HUES6 (cell line): ENCODE measurements around the gene CPSF7.

Source experiments
- H3K27ac ChIP-seq: 2 replicates; pipeline ENCODE4 v1.7.0; 2013; ENCODE audit warnings: low read depth, mild to moderate bottlenecking, low read length, inconsistent platforms
- H3K27me3 ChIP-seq: 2 replicates; pipeline ENCODE4 v1.6.1; 2013; ENCODE audit warnings: low read length; ENCODE audit not compliant: control insufficient read depth, insufficient read depth
- H3K36me3 ChIP-seq: 2 replicates; pipeline ENCODE4 v1.6.1; 2013; ENCODE audit warnings: low read length; ENCODE audit not compliant: control insufficient read depth, insufficient read depth
- H3K4me1 ChIP-seq: 2 replicates; pipeline ENCODE4 v1.6.1; 2013; ENCODE audit warnings: low read length; ENCODE audit not compliant: control insufficient read depth, insufficient read depth
- H3K4me3 ChIP-seq: 2 replicates; pipeline ENCODE4 v1.5.1; 2013; ENCODE audit warnings: low read depth, low read length
- H3K9ac ChIP-seq: one replicate; pipeline ENCODE4 v1.6.1; 2013; ENCODE audit warnings: mild to moderate bottlenecking, low read length
- H3K9me3 ChIP-seq: 2 replicates; pipeline ENCODE4 v1.6.1; 2013; ENCODE audit warnings: low read depth, low read length; ENCODE audit not compliant: control insufficient read depth, insufficient read depth

CPSF7 gene

DNA sequence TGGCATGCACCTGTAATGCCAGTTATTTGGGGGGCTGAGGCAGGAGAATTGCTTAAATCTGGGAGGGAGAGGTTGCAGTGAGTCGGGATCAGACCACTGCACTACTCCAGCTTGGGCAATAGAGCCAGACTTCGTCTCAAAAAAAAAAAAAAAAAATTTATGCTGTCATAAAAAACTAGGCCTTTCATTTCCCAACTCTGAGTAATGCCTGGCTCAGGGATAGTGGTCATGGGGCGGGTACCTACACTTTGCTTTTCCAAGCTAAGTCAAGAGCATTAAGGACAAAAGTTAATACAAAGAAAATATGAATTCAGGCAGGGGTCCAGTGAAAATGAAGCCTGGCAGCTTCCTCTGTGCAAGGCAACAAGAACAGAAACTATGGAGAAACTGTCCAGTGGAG is 16.3 kb downstream of the CPSF7 start:
- Histone ChIP-seq H3K36me3 (peaks cover 98% of the 10 kb centered on the region), H3K27me3 (no peaks in the 10 kb centered on the region), H3K9me3 (no peaks in the 10 kb centered on the region), H3K9ac (no peak overlapping the region), H3K4me3 (no peak overlapping the region), H3K4me1 (no peaks in the 10 kb centered on the region), H3K27ac (no peak overlapping the region)

- H3K36me3 ChIP-seq = peaks cover 96% of the 10 kb centered on the region
- no peaks in the 10 kb centered on the region for H3K9me3 ChIP-seq
- no peak overlapping the region for H3K9ac ChIP-seq
- no peaks in the 10 kb centered on the region for H3K4me1 ChIP-seq
- H3K4me3 ChIP-seq = no peak overlapping the region
- H3K27me3 ChIP-seq = no peaks in the 10 kb centered on the region
- no peak overlapping the region for H3K27ac ChIP-seq
Observed at GRCh38 chr11:61411589-61411988, 18.2 kb downstream of the CPSF7 start.

- Histone ChIP-seq H3K9me3 (no peaks in the 10 kb centered on the region), H3K4me3 (no peak overlapping the region), H3K9ac (no peak overlapping the region), H3K4me1 (no peaks in the 10 kb centered on the region), H3K27ac (no peak overlapping the region), H3K27me3 (no peaks in the 10 kb centered on the region), H3K36me3 (peaks cover 92% of the 10 kb centered on the region)
Observed at GRCh38 chr11:61406991-61407728, 22.6 kb downstream of the CPSF7 start.

GRCh38 chr11:61406067-61406466 is 23.7 kb downstream of the CPSF7 start:
- Histone ChIP-seq H3K4me1 (no peaks in the 10 kb centered on the region), H3K9me3 (no peaks in the 10 kb centered on the region), H3K9ac (no peak overlapping the region), H3K4me3 (no peak overlapping the region), H3K36me3 (peaks cover 89% of the 10 kb centered on the region), H3K27me3 (no peaks in the 10 kb centered on the region), H3K27ac (no peak overlapping the region)

DNA sequence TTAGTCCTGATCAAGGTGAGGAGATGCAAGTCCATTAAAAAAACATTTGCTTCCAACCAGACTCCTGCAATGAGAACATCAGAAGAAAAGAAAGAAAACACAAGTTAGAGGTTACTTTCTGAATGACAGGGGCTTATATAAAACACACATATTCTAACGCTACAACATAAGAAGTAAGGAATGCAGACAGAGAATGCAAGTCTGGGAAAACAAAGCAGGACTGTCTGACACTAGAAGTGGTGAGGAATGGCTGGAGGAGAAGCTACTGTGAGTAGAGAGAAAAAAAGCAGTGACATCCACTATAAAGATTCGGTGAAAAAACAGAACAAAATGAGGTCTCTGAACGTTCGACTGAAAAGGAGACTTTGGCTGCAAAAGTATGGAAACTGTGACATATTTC is 25.1 kb downstream of the CPSF7 start:
- no peak overlapping the region for H3K9ac ChIP-seq
- H3K36me3 ChIP-seq = peaks cover 81% of the 10 kb centered on the region
- no peaks in the 10 kb centered on the region for H3K27me3 ChIP-seq
- no peak overlapping the region for H3K4me3 ChIP-seq
- H3K4me1 ChIP-seq = no peaks in the 10 kb centered on the region
- H3K9me3 ChIP-seq = no peaks in the 10 kb centered on the region
- no peak overlapping the region for H3K27ac ChIP-seq

- H3K27ac ChIP-seq = no peak overlapping the region
- no peak overlapping the region for H3K4me3 ChIP-seq
- H3K4me1 ChIP-seq = no peaks in the 10 kb centered on the region
- H3K27me3 ChIP-seq = no peaks in the 10 kb centered on the region
- peaks cover 78% of the 10 kb centered on the region for H3K36me3 ChIP-seq
- H3K9ac ChIP-seq = no peak overlapping the region
- H3K9me3 ChIP-seq = no peaks in the 10 kb centered on the region
Observed at GRCh38 chr11:61404103-61404502, 25.7 kb downstream of the CPSF7 start.

DNA sequence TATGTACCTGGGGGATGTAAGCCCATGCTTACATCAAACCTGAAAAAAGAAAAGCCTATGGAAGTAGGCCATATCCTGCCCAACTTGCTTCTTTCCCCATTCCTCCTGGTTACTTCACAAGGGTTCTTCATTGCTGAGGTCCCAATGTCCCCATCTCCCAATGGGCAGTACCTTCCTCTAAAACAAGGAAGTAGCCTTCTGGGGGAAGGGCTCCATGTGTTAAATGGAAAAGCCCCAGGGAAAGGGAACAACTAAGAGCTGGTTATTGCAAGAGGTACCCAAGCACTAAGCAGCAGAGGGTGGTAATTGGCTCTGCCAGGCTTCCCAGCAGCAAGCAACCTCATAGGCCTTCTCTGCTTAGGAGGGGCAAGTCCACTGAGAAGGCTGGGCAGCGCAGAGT is 26.1 kb downstream of the CPSF7 start:
- Histone ChIP-seq H3K9me3 (no peaks in the 10 kb centered on the region), H3K9ac (no peak overlapping the region), H3K4me3 (no peak overlapping the region), H3K27me3 (no peaks in the 10 kb centered on the region), H3K36me3 (peaks cover 78% of the 10 kb centered on the region), H3K27ac (no peak overlapping the region), H3K4me1 (no peaks in the 10 kb centered on the region)

- H3K4me1 ChIP-seq = no peaks in the 10 kb centered on the region
- no peaks in the 10 kb centered on the region for H3K27me3 ChIP-seq
- H3K27ac ChIP-seq = no peak overlapping the region
- H3K36me3 ChIP-seq = peaks cover 71% of the 10 kb centered on the region
- H3K9me3 ChIP-seq = no peaks in the 10 kb centered on the region
- no peak overlapping the region for H3K4me3 ChIP-seq
- no peak overlapping the region for H3K9ac ChIP-seq
Observed at GRCh38 chr11:61401573-61401972, 28.2 kb downstream of the CPSF7 start.

- H3K4me1 ChIP-seq = no peaks in the 10 kb centered on the region
- no peaks in the 10 kb centered on the region for H3K9me3 ChIP-seq
- H3K27ac ChIP-seq = no peak overlapping the region
- H3K4me3 ChIP-seq = no peak overlapping the region
- peaks cover 67% of the 10 kb centered on the region for H3K36me3 ChIP-seq
- no peak overlapping the region for H3K9ac ChIP-seq
- no peaks in the 10 kb centered on the region for H3K27me3 ChIP-seq
Observed at GRCh38 chr11:61401173-61401572, 28.6 kb downstream of the CPSF7 start.

- Histone ChIP-seq H3K4me1 (peaks cover 3% of the 10 kb centered on the region; the same call in 1 of the 2 replicates), H3K27me3 (no peaks in the 10 kb centered on the region), H3K36me3 (peaks cover 25% of the 10 kb centered on the region), H3K9me3 (peaks cover 4% of the 10 kb centered on the region; the same call in 1 of the 2 replicates), H3K27ac (no peak overlapping the region), H3K4me3 (peak overlapping the region; percentile 90), H3K9ac (peak overlapping the region; percentile 87)
Observed at GRCh38 chr11:61392981-61393595, 36.7 kb downstream of the CPSF7 start.

- Histone ChIP-seq H3K4me1 (peaks cover 3% of the 10 kb centered on the region; the same call in 1 of the 2 replicates), H3K27ac (no peak overlapping the region), H3K9me3 (peaks cover 4% of the 10 kb centered on the region; the same call in 1 of the 2 replicates), H3K27me3 (no peaks in the 10 kb centered on the region), H3K4me3 (no peak overlapping the region), H3K9ac (no peak overlapping the region), H3K36me3 (peaks cover 11% of the 10 kb centered on the region)
Observed at GRCh38 chr11:61390161-61390560, 39.6 kb downstream of the CPSF7 start.
